Measurements from ENCODE around the gene ZNF385B. TPM values are rescaled to one million over a fixed set of nuclear protein-coding genes. Genes with fewer than 3 reads are reported as not detected.

Gene ZNF385B
- total and polyA plus RNA-seq, 2 donors (not counting 1 experiment from before 2014, with no cell fraction given) = not detected

DNA sequence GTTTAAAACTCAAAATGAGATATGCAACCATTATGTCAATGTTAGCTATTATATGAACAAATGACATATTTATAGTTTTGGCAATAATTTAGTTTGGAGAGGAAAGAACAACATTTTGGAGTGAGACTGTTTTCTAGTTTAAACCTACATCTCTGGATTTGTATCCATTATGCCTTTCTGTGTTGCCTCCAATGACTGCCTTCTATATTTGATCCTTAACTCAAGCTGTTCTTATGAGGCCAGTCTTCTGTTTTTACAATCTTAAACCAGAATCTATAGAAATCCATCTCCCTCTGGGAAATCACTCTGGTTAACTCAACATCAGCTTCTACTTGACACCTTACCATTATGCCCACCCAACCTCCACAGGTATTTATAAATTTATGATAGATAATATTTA lies 67.5 kb downstream of the ZNF385B start:
- ChIA-PET CTCF (interaction anchor here (1.2 kb wide), 1 partner anchor 12 kb away, joined by 3 read pairs; no protein-coding TSS in a partner anchor), POLR2A (no interaction called here)
- Histone ChIP-seq H3K36me3 (replicated peaks in 1 of 2; ENCODE audit: control extremely low read depth in 1 of 2, control insufficient read depth in 1 of 2, extremely low read depth in 1 of 2, insufficient read depth in 2 of 2, low read length in 1 of 2) (no peaks in the 10 kb centered on the region), H3K27ac (ENCODE audit: low read length in 2 of 2) (no peak overlapping the region), H3K9me3 (ENCODE audit: control extremely low read depth in 1 of 3, control insufficient read depth in 2 of 3, insufficient read depth in 1 of 3, low read length in 2 of 3) (peaks cover 0 to 2% (median 0%) of the 10 kb centered on the region in 3 donors), H3K4me1 (ENCODE audit: control insufficient read depth in 2 of 2, insufficient read depth in 2 of 2, low read length in 2 of 2) (no peaks in the 10 kb centered on the region), H3K9ac (ENCODE audit: low read length) (no peak overlapping the region), H3K4me2 (replicated peaks; ENCODE audit: low read depth, low read length, poor library complexity, severe bottlenecking) (no peak overlapping the region), H3K4me3 (ENCODE audit: control extremely low read depth in 1 of 5, extremely low read depth in 1 of 5, insufficient read depth in 1 of 5, low read depth in 2 of 5, low read length in 4 of 5) (no peak overlapping the region), H3K79me2 (ENCODE audit: control insufficient read depth, insufficient read depth, low read length) (no peaks in the 10 kb centered on the region), H4K20me1 (ENCODE audit: control insufficient read depth, insufficient read depth, low read length, poor library complexity, severe bottlenecking) (no peaks in the 10 kb centered on the region), H2AFZ (ENCODE audit: insufficient read depth, low read depth, low read length, poor library complexity, severe bottlenecking) (no peak overlapping the region), H3K27me3 (replicated peaks in 1 of 4; ENCODE audit: control extremely low read depth in 1 of 4, control insufficient read depth in 3 of 4, insufficient read depth in 4 of 4, low read length in 3 of 4) (no peaks in the 10 kb centered on the region)
- Mint-ChIP-seq H3K4me3 (no peak overlapping the region), H3K27me3 (no peaks in the 10 kb centered on the region), H3K4me1 (no peaks in the 10 kb centered on the region), H3K27ac (no peak overlapping the region), H3K9me3 (ENCODE audit: insufficient read depth) (no peaks in the 10 kb centered on the region)
- DNase-seq (no peak), ATAC-seq (ENCODE audit: low read depth) (no peak)
- intact Hi-C loops (cut with micrococcal nuclease) = no loop called here
- TF ChIP-seq EZH2 (IDR thresholded peaks at IDR 0.05; ENCODE audit: borderline replicate concordance, insufficient read depth, low read depth, low read length, poor library complexity, severe bottlenecking) = no peak
- TF ChIP-seq, protein P1, sequence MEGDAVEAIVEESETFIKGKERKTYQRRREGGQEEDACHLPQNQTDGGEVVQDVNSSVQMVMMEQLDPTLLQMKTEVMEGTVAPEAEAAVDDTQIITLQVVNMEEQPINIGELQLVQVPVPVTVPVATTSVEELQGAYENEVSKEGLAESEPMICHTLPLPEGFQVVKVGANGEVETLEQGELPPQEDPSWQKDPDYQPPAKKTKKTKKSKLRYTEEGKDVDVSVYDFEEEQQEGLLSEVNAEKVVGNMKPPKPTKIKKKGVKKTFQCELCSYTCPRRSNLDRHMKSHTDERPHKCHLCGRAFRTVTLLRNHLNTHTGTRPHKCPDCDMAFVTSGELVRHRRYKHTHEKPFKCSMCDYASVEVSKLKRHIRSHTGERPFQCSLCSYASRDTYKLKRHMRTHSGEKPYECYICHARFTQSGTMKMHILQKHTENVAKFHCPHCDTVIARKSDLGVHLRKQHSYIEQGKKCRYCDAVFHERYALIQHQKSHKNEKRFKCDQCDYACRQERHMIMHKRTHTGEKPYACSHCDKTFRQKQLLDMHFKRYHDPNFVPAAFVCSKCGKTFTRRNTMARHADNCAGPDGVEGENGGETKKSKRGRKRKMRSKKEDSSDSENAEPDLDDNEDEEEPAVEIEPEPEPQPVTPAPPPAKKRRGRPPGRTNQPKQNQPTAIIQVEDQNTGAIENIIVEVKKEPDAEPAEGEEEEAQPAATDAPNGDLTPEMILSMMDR (IDR thresholded peaks at IDR 0.05) = no peak

DNA sequence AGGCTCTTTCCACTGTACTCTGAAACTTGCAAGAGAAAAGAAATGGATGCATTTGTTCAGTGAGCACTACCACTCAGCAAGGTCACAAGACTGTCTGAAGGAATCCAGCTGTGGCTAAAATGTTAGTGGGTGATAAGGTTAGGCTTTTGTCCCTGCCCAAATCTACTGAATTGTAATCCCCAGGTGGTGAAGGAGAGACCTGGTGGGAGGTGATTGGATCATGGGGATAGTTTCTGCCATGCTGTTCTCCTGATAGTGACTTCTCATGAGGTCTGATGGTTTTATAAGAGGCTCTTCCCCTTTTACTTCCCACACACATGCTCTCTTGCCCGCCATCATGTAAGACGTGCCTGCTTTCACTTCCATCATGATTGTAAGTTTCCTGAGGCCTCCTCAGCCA lies 68.2 kb downstream of the ZNF385B start:
- Histone ChIP-seq H2AFZ (ENCODE audit: insufficient read depth, low read depth, low read length, poor library complexity, severe bottlenecking) (no peak overlapping the region), H3K9me3 (ENCODE audit: control extremely low read depth in 1 of 3, control insufficient read depth in 2 of 3, insufficient read depth in 1 of 3, low read length in 2 of 3) (peaks cover 0 to 2% (median 0%) of the 10 kb centered on the region in 3 donors), H3K4me1 (ENCODE audit: control insufficient read depth in 2 of 2, insufficient read depth in 2 of 2, low read length in 2 of 2) (no peaks in the 10 kb centered on the region), H3K36me3 (replicated peaks in 1 of 2; ENCODE audit: control extremely low read depth in 1 of 2, control insufficient read depth in 1 of 2, extremely low read depth in 1 of 2, insufficient read depth in 2 of 2, low read length in 1 of 2) (no peaks in the 10 kb centered on the region), H4K20me1 (ENCODE audit: control insufficient read depth, insufficient read depth, low read length, poor library complexity, severe bottlenecking) (no peaks in the 10 kb centered on the region), H3K9ac (ENCODE audit: low read length) (no peak overlapping the region), H3K27me3 (replicated peaks in 1 of 4; ENCODE audit: control extremely low read depth in 1 of 4, control insufficient read depth in 3 of 4, insufficient read depth in 4 of 4, low read length in 3 of 4) (no peaks in the 10 kb centered on the region), H3K27ac (ENCODE audit: low read length in 2 of 2) (no peak overlapping the region), H3K4me3 (ENCODE audit: control extremely low read depth in 1 of 5, extremely low read depth in 1 of 5, insufficient read depth in 1 of 5, low read depth in 2 of 5, low read length in 4 of 5) (no peak overlapping the region), H3K79me2 (ENCODE audit: control insufficient read depth, insufficient read depth, low read length) (no peaks in the 10 kb centered on the region), H3K4me2 (replicated peaks; ENCODE audit: low read depth, low read length, poor library complexity, severe bottlenecking) (no peak overlapping the region)
- POLR2A ChIA-PET = no interaction called here
- Mint-ChIP-seq H3K27me3 (no peaks in the 10 kb centered on the region), H3K4me1 (no peaks in the 10 kb centered on the region), H3K27ac (no peak overlapping the region), H3K9me3 (ENCODE audit: insufficient read depth) (no peaks in the 10 kb centered on the region), H3K4me3 (no peak overlapping the region)
- no CpG with 5 or more reads among the region's 2 CpGs for WGBS (ENCODE audit: insufficient coverage)
- DNase-seq = no peak
- intact Hi-C loops (cut with micrococcal nuclease) = no loop called here
- ATAC-seq (ENCODE audit: low read depth) = no peak
- TF ChIP-seq, protein P1 (IDR thresholded peaks at IDR 0.05) = no peak
- TF ChIP-seq EZH2 (IDR thresholded peaks at IDR 0.05; ENCODE audit: borderline replicate concordance, insufficient read depth, low read depth, low read length, poor library complexity, severe bottlenecking) = no peak
- CTCF ChIA-PET = interaction anchor here (1.2 kb wide), 1 partner anchor 12 kb away, joined by 3 read pairs; no protein-coding TSS in a partner anchor

Measured in B cell (primary cell).